PC-9 (cell line): Measurements from ENCODE around the gene IFI27.

Experiments used
- CTCF ChIP-seq: fragments of 200-600 bp; sonication (generic); conservative IDR thresholded peaks from 2 replicates; pipeline ENCODE4 v1.6.1; 2017; ENCODE audit warnings: mixed run types, antibody characterized with exemption, mild to moderate bottlenecking, moderate library complexity
- EZH2 ChIP-seq: fragments of 200-600 bp; sonication (generic); IDR thresholded peaks from 2 replicates; pipeline ENCODE4 v1.8.0; 2017; ENCODE audit warnings: antibody characterized with exemption, low read depth

- TF ChIP-seq CTCF (no peak), EZH2 (no peak)
Observed at GRCh38 chr14:94164685-94165431, 54.3 kb downstream of the IFI27 start.
